Hematopoietic multipotent progenitor cell treated with erythropoietin and hydrocortisone succinate and interleukin-3 and kit ligand, for 8 days (in vitro differentiated cells): ENCODE measurements around the gene ERVW-1.
"Not testable (repeated sequence)": the region's sequence is repeated elsewhere in the genome, so short reads cannot be mapped to it uniquely, and the experiment has no call there.

ENCODE experiments used
- DNase-seq: peaks from one replicate; pipeline ENCODE4 v3.0.0-alpha.2; 2015

Gene ERVW-1

GRCh38 chr7:92468589-92468988, 9.2 kb downstream of the ERVW-1 start:
- DNase-seq, result not testable (repeated sequence)

- no peak for DNase-seq
These were observed 11.1 kb downstream of the ERVW-1 start for GRCh38 chr7:92466682-92467081.

GRCh38 chr7:92464515-92464914, 13.2 kb downstream of the ERVW-1 start:
- DNase-seq, result no peak

- no peak for DNase-seq
These were observed 15.2 kb downstream of the ERVW-1 start for GRCh38 chr7:92462560-92462959.

- peak; percentile 72 for DNase-seq
These were observed 16.4 kb downstream of the ERVW-1 start for GRCh38 chr7:92461027-92462003.

GRCh38 chr7:92460510-92460909, 17.2 kb downstream of the ERVW-1 start:
- DNase-seq, result no peak

- no peak for DNase-seq
These were observed 17.6 kb downstream of the ERVW-1 start for GRCh38 chr7:92460109-92460508.

- no peak for DNase-seq
These were observed 21.5 kb downstream of the ERVW-1 start for GRCh38 chr7:92456236-92456635.

GRCh38 chr7:92451645-92452044, 26.1 kb downstream of the ERVW-1 start:
- DNase-seq, result no peak

- peak; percentile 81 for DNase-seq
These were observed 29.5 kb downstream of the ERVW-1 start for GRCh38 chr7:92448205-92448747.

- DNase-seq, result no peak
These were observed 30.2 kb downstream of the ERVW-1 start, which contains the start of gene GATAD1 for GRCh38 chr7:92447345-92448204. Gene GATAD1, plus strand, starts transcription at chr7:92447482. Its CDS starts 248 bp downstream, at chr7:92447730.

- peak; percentile 92 for DNase-seq
These were observed 30.8 kb downstream of the ERVW-1 start for GRCh38 chr7:92446869-92447344.

GRCh38 chr7:92442720-92443119, 35.0 kb downstream of the ERVW-1 start:
- DNase-seq, result not testable (repeated sequence)

GRCh38 chr7:92437956-92438491, 39.7 kb downstream of the ERVW-1 start:
- no peak for DNase-seq

- no peak for DNase-seq
These were observed 40.9 kb downstream of the ERVW-1 start for GRCh38 chr7:92436612-92437445.

GRCh38 chr7:92435542-92435941, 42.2 kb downstream of the ERVW-1 start:
- DNase-seq, result no peak

- DNase-seq, result no peak
These were observed 44.7 kb downstream of the ERVW-1 start for GRCh38 chr7:92433019-92433418.

GRCh38 chr7:92432299-92432946, 45.3 kb downstream of the ERVW-1 start:
- no peak for DNase-seq

- DNase-seq, result no peak
These were observed 50.6 kb downstream of the ERVW-1 start for GRCh38 chr7:92427193-92427592.

GRCh38 chr7:92425311-92425947, 52.3 kb downstream of the ERVW-1 start:
- peak; percentile 70 for DNase-seq

- DNase-seq, result no peak
These were observed 54.0 kb downstream of the ERVW-1 start for GRCh38 chr7:92423710-92424131.
